Endothelial cell of umbilical vein (primary cell): ENCODE measurements around the gene RHOH. TPM values are rescaled to one million over a fixed set of nuclear protein-coding genes. Genes with fewer than 3 reads are reported as not detected.
"Not testable (repeated sequence)": the region's sequence is repeated elsewhere in the genome, so short reads cannot be mapped to it uniquely, and the experiment has no call there.

Experiments used
- BruUV-seq: library from RNA; stranded (reverse); fragments of 400-500 nt; replicated peaks from 2 replicates; lab custom pipeline; 2021; lab: Mats Ljungman, UMichigan
- CTCF ChIA-PET: fragments of 300-600, 350-600 bp; sonication (Branson Sonifier 250); formaldehyde crosslinking; loops from one replicate; lab custom pipeline; 2021; ENCODE audit warnings: antibody characterized with exemption, inconsistent platforms; lab: Charles Lee
- POLR2A ChIA-PET: fragments of 300-600, 350-600 bp; sonication (Branson Sonifier 250); formaldehyde crosslinking; loops from one replicate; lab custom pipeline; 2021; ENCODE audit warnings: antibody characterized with exemption, inconsistent platforms; lab: Charles Lee
- DNase-seq: peaks from one replicate; pipeline ENCODE4 v3.0.0-alpha.2; 2011; ENCODE audit warnings: low read depth, low spot score
- FAIRE-seq: peaks from 2 replicates; lab custom pipeline; 2011; peaks lifted over from hg19 to GRCh38; lab: Jason Lieb, UNC
- H2AFZ ChIP-seq: 2 replicates; pipeline ENCODE4 v1.6.0; 2012; ENCODE audit warnings: low read depth, low read length, control low read depth, inconsistent platforms
- H3K27ac ChIP-seq: 2 replicates; pipeline ENCODE4 v1.5.1; 2011; ENCODE audit warnings: low read depth, mild to moderate bottlenecking, control low read depth, low read length, moderate library complexity; ENCODE audit not compliant: insufficient read depth
- H3K27me3 ChIP-seq, 2 experiments: 2 replicates each; pipeline versions ENCODE4 v1.6.0 to v1.6.1; 2011; ENCODE audit warnings: low read length in 2 of 2, mixed read lengths in 1 of 2; ENCODE audit not compliant: control insufficient read depth in 2 of 2, insufficient read depth in 2 of 2
- H3K36me3 ChIP-seq, 2 experiments: 2 replicates in 1 of 2; 3 replicates in 1 of 2; pipeline ENCODE4 v1.5.1; 2011; ENCODE audit warnings: low read length in 2 of 2, mild to moderate bottlenecking in 1 of 2, moderate library complexity in 1 of 2; ENCODE audit not compliant: control insufficient read depth in 2 of 2, insufficient read depth in 2 of 2; ENCODE audit errors: extremely low read depth in 1 of 2
- H3K4me1 ChIP-seq: 3 replicates; pipeline ENCODE4 v1.5.1; 2011; ENCODE audit warnings: mild to moderate bottlenecking, low read length; ENCODE audit not compliant: control insufficient read depth, insufficient read depth; ENCODE audit errors: extremely low read depth
- H3K4me2 ChIP-seq: 2 replicates; pipeline ENCODE4 v1.6.1; 2011; ENCODE audit warnings: low read length, control low read depth, mixed read lengths; ENCODE audit not compliant: insufficient read depth
- H3K4me3 ChIP-seq, 3 experiments: fragments of 200-600 bp in 1 of 3; sonication (generic), shearing (Covaris generic) in 1 of 3; replicated peaks in 1 of 3; 2 replicates each; pipeline ENCODE4 v1.5.1; 2011 to 2016; ENCODE audit warnings: control low read depth in 3 of 3, low read length in 3 of 3, mild to moderate bottlenecking in 2 of 3, inconsistent platforms in 1 of 3, low read depth in 1 of 3, moderate library complexity in 1 of 3; ENCODE audit not compliant: insufficient read depth in 1 of 3
- H3K79me2 ChIP-seq: 2 replicates; pipeline ENCODE4 v1.6.0; 2012; ENCODE audit warnings: low read length, inconsistent platforms; ENCODE audit not compliant: control insufficient read depth, insufficient read depth
- H3K9ac ChIP-seq: replicated peaks from 2 replicates; pipeline ENCODE3; 2011; ENCODE audit warnings: low read length, control low read depth; ENCODE audit not compliant: insufficient read depth; ENCODE audit errors: extremely low read depth
- H3K9me1 ChIP-seq: replicated peaks from 3 replicates; pipeline ENCODE4 v1.6.0; 2011; ENCODE audit warnings: mild to moderate bottlenecking, low read length; ENCODE audit not compliant: control insufficient read depth, insufficient read depth; ENCODE audit errors: extremely low read depth
- H3K9me3 ChIP-seq: replicated peaks from 2 replicates; pipeline ENCODE4 v1.5.1; 2012; ENCODE audit warnings: low read length, inconsistent platforms; ENCODE audit not compliant: control insufficient read depth, insufficient read depth
- H4K20me1 ChIP-seq: replicated peaks from 2 replicates; pipeline ENCODE3; 2011; ENCODE audit warnings: mild to moderate bottlenecking, low read length; ENCODE audit not compliant: control insufficient read depth, insufficient read depth; ENCODE audit errors: extremely low read depth
- CTCF ChIP-seq, 2 donors: IDR thresholded peaks; 1 replicate in 1 of 2; 2 replicates in 1 of 2; pipeline ENCODE4 v1.5.1; 2011; ENCODE audit warnings: low read length in 2 of 2, mild to moderate bottlenecking in 2 of 2, moderate library complexity in 2 of 2, control low read depth in 1 of 2, inconsistent platforms in 1 of 2, low read depth in 1 of 2; ENCODE audit not compliant: insufficient read depth in 1 of 2; ENCODE audit errors: extremely low read depth in 1 of 2
- EZH2 ChIP-seq: IDR thresholded peaks from 2 replicates; pipeline ENCODE4 v1.6.1; 2012; ENCODE audit warnings: borderline replicate concordance, low read depth, mild to moderate bottlenecking, moderate library complexity, low read length, inconsistent platforms; ENCODE audit not compliant: severe bottlenecking
- FOS ChIP-seq: IDR thresholded peaks from 2 replicates; pipeline ENCODE4 v1.6.1; 2011; ENCODE audit warnings: mild to moderate bottlenecking, low read length, moderate library complexity, borderline replicate concordance; ENCODE audit not compliant: insufficient read depth
- GATA2 ChIP-seq: IDR thresholded peaks from 2 replicates; pipeline ENCODE4 v1.7.0; 2011; ENCODE audit warnings: low read depth, mild to moderate bottlenecking, moderate library complexity, mixed read lengths, low read length; ENCODE audit not compliant: insufficient read length, insufficient read depth
- MAX ChIP-seq: IDR thresholded peaks from 2 replicates; pipeline ENCODE4 v1.6.1; 2011; ENCODE audit not compliant: insufficient read depth, insufficient read length
- POLR2A ChIP-seq: IDR thresholded peaks from 2 replicates; pipeline ENCODE4 v1.6.1; 2012; ENCODE audit warnings: low read depth, mild to moderate bottlenecking, control low read depth, low read length
- POLR2AphosphoS5 ChIP-seq: IDR thresholded peaks from 2 replicates; pipeline ENCODE4 v1.6.1; 2012; ENCODE audit warnings: low read depth, mild to moderate bottlenecking, control low read depth, low read length, moderate library complexity; ENCODE audit not compliant: insufficient read depth
- dilution Hi-C: fragments of 300-500 bp; cut with MboI; formaldehyde crosslinking; loops from one replicate; pipeline ENCODE4 v1.15.0; 2019; ENCODE audit warnings: low sequenced_read_pairs; ENCODE audit not compliant: extremely low pct_ligation_motif_present
- intact Hi-C: fragments of 100-400 bp; cut with micrococcal nuclease; formaldehyde crosslinking; loops from one replicate; pipeline ENCODE4 v1.10.0; 2022
- polyA plus RNA-seq, 4 experiments: library from polyadenylated mRNA; depleted of rRNA in 3 of 4; stranded (reverse) in 3 of 4; unstranded in 1 of 4; fragments of >200 nt; gene quantifications; 2 replicates each; pipeline versions ENCODE4 v1.2.1 to v1.2.3, GENCODE V29; 2011 to 2012; ENCODE audit warnings: missing spikeins in 1 of 4
- total RNA-seq: library from RNA; stranded (reverse); gene quantifications from 2 replicates; pipeline ENCODE4 v1.2.3, GENCODE V29; 2021

The RHOH gene
- total and polyA plus RNA-seq, 2 donors (not counting 3 experiments of a cell fraction or from before 2014, with no cell fraction given) = not detected

GRCh38 chr4:40289366-40290188 lies 92.7 kb downstream of the RHOH start:
- Histone ChIP-seq H3K9me3 (no peaks in the 10 kb centered on the region), H3K27ac (no peak overlapping the region), H3K4me3 (no peak overlapping the region), H3K36me3 (no peaks in the 10 kb centered on the region), H2AFZ (no peak overlapping the region), H3K9me1 (no peaks in the 10 kb centered on the region), H4K20me1 (no peaks in the 10 kb centered on the region), H3K79me2 (no peaks in the 10 kb centered on the region), H3K27me3 (peaks cover 0 to 2% of the 10 kb centered on the region in 2 experiments), H3K4me1 (no peaks in the 10 kb centered on the region), H3K4me2 (no peak overlapping the region), H3K9ac (no peak overlapping the region)
- BruUV-seq = no TSS peak
- TF ChIP-seq FOS = no peak
- no peak for TF ChIP-seq MAX
- no peak for TF ChIP-seq EZH2
- no peak for TF ChIP-seq CTCF (IDR thresholded peaks at IDR 0.05; ENCODE audit: extremely low read depth in 1 of 2, insufficient read depth in 1 of 2, low read depth in 1 of 2, low read length in 2 of 2)
- TF ChIP-seq POLR2A = no peak
- no peak for TF ChIP-seq GATA2
- no peak for TF ChIP-seq POLR2AphosphoS5
- dilution Hi-C loops = no loop called here
- CTCF ChIA-PET = interaction anchor here (0.6 to 1.5 kb wide), 3 partner anchors 11 to 574 kb away, joined by 4 to 6 read pairs (median 5); no protein-coding TSS in a partner anchor
- no peak for DNase-seq
- FAIRE-seq = no peak
- intact Hi-C loops = no loop called here
- POLR2A ChIA-PET = no interaction called here

DNA sequence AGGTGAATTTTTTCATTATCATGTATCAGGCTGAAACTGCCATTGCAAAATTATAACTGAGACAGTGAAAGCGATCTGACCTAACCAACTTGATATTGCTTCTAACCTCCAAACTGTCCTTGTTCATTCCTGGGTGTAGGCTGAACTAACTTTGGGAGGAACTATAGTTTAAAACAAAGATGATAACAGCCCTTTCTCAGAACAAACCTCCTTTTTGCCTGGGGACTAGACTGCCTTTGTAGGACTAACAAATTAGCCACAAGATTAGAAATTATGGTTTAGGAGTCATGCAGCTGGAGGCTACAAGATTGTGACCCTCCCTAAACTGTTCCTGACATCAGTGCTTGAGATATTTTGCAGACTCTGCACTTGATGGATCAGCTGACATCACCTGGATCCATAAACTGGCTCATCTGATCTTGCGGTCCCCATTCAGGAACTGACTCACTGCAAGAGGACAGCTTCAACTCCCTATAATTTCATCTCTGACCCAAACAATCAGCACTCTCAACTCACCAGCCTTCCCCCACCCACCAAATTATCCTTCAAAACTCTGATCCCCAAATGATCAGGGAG lies 93.9 kb downstream of the RHOH start:
- H3K27ac ChIP-seq, H3K9me1 ChIP-seq, BruUV-seq, H3K9ac ChIP-seq, H3K4me2 ChIP-seq, DNase-seq, intact Hi-C loops, H4K20me1 ChIP-seq, dilution Hi-C loops, H2AFZ ChIP-seq, H3K4me3 ChIP-seq, H3K36me3 ChIP-seq, H3K27me3 ChIP-seq, FAIRE-seq, H3K4me1 ChIP-seq, H3K79me2 ChIP-seq, POLR2A ChIA-PET, H3K9me3 ChIP-seq: not testable (repeated sequence)
- CTCF ChIA-PET = interaction anchor here (1.5 kb wide), 2 partner anchors 12 to 60 kb away, joined by 3 to 6 read pairs; no protein-coding TSS in a partner anchor
